ENCODE data around the gene PRSS27.

- TF ChIP-seq CTCF (IDR thresholded peaks at IDR 0.05) (no peak), EZH2 (IDR thresholded peaks at IDR 0.05; ENCODE audit: borderline replicate concordance, insufficient read depth, low read depth, low read length, poor library complexity, severe bottlenecking) (no peak)
These were observed 33.1 kb upstream of the PRSS27 start for GRCh38 chr16:2752850-2753732.

Data from B cell (primary cell).